NCI-H510A treated with DMSO at 0.1 percent for 48 hours (cell line): ENCODE measurements around the gene RWDD4.
"Not testable (repeated sequence)": the region's sequence is repeated elsewhere in the genome, so short reads cannot be mapped to it uniquely, and the experiment has no call there.

Experiments
- DNase-seq: peaks from one replicate; lab custom pipeline; 2025; lab: John Stamatoyannopoulos, UW

RWDD4 gene

DNA sequence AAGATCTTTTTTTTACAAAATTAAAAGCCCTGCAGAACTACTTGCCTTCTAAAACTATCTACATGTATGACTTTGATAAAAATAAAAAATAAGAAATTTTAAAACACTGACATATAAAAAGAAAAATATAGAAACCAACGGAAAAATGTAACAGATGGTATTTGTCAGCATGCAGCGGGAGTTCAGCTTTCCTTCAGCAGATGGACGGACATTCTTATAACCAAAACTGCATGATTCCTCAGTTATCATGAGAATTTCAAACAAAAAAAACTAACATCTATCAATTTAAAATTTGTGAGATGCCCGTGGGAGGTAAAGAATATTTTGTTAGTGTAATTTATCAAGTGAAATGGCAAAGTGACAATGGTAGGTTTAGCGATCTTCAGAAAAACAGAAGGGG lies 23.2 kb downstream of the RWDD4 start:
- no peak for DNase-seq

DNA sequence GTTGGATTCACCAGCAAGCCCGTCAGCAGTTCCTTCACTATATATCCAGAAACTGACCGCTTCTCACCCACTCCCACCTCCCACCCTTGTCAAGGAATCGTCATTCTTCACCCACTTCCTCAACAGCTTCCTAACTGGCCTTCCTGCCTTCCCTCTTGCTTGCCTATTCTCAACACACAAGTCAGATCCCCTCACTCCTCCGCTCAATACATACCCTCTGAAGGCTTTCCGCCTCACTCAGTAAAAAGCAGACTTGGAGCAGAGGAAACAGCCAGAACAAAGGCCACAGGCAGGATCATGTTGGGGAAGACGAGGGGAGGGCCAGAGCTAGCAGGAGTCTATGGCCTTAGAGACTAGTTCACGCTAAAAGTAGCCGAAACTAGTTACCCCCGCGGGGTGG lies 23.7 kb downstream of the RWDD4 start:
- no peak for DNase-seq

DNA sequence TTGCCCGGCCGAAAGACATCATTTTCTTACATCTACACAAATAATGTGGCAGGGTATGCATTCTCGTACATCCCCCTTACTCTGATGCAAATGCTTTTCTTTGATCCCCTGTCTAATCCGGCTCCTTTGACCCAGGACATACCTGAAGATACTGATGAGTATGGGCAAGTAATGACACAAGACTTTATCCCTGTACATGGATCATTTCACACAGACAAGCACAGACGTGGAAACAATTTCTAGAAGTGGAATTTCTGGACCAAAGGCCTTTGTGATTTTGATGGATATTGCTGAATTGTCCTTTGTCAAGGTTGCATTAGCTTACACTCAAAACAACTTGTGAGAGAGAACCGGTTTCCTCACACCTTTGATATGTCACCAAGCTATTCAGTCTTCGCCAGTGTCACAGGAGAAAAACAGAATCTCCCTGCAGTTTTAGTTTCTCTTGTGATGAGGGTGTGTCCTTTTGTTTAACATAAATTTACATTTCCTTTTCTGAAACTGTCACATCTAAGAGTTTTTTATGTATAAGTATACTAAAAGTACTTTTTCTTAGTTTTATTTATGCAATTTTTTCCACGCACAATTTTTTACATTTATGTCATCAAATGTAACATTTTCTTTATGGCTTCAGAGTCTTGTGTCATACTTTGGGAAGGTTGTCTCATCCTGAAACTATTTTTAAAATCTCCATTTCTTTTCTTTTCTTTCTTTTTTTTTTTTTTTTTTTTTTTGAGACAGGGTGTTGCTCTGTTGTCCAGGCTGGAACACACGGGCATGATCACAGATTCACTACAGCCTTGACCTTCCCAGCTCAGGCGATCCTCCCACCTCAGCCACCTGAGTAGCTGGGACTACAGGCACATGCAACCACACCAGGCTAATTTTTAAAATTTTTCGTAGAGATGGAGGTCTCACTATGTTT lies 25.2 kb downstream of the RWDD4 start:
- DNase-seq, result no peak

GRCh38 chr4:183632689-183633088 lies 26.3 kb downstream of the RWDD4 start:
- no peak for DNase-seq

GRCh38 chr4:183631577-183632198 lies 27.3 kb downstream of the RWDD4 start:
- DNase-seq, result no peak

GRCh38 chr4:183627979-183628588 lies 30.9 kb downstream of the RWDD4 start:
- no peak for DNase-seq

GRCh38 chr4:183627286-183627685 lies 31.7 kb downstream of the RWDD4 start:
- DNase-seq, result not testable (repeated sequence)

DNA sequence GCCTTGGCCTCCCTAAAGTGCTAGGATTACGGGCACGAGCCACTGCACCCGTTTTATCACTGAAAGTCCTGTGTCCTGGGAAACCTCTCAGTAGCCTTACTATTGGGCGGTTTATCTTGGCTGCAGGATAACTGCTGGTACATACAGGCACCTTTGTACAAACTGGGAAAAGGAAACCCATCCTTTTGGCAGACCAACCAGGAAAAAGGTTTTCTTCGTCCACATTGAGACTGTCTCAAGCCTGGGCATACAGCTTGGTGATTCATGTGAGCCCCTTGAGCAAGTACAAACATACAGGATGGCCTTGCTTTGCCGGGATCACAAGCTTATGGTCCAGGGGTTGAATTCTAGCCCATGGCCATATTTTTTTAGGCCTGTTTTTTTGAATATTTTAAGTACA lies 32.8 kb downstream of the RWDD4 start:
- no peak for DNase-seq

- DNase-seq, result no peak
These were observed 34.4 kb downstream of the RWDD4 start for GRCh38 chr4:183624548-183624947.

GRCh38 chr4:183621875-183622274 lies 37.1 kb downstream of the RWDD4 start:
- DNase-seq, result no peak

DNA sequence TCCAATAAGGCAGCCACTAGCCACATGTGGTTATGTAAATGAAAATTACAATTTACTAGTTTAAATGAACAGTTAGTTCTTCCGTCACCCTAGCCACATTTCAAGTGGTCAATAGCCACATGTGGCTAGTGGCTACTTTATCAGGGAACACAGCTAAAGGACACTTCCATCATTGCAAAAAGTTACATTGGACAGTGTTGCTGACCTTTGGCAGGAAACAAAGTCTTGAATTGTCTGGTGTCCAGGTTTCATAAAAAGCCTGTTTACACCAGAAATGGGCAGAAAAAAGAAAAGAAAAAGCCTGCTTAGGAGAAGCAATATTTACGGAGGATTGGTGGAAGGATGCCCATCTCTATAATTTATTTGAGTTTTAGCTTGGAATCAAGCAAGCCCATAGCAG lies 38.6 kb downstream of the RWDD4 start:
- no peak for DNase-seq

DNA sequence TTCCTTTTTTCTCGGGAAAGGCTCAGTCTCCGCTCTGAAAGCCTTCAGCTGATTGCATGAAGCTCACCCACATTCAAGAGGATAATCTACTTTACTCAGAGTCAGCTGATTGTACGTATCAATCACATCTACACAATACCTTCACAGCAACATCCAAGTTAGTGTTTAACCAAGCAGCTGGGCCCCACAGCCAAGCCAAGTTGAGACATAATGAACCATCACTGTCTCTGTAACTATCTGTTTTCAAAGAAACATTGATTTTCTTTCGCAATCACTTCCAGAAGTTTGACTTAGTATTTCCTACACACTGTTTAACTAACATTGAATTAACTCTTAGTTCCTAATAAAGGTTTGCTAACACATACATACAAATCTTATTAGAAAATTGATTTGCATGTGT lies 40.3 kb downstream of the RWDD4 start:
- no peak for DNase-seq

- no peak for DNase-seq
These were observed 41.9 kb downstream of the RWDD4 start for GRCh38 chr4:183617075-183617474.

DNA sequence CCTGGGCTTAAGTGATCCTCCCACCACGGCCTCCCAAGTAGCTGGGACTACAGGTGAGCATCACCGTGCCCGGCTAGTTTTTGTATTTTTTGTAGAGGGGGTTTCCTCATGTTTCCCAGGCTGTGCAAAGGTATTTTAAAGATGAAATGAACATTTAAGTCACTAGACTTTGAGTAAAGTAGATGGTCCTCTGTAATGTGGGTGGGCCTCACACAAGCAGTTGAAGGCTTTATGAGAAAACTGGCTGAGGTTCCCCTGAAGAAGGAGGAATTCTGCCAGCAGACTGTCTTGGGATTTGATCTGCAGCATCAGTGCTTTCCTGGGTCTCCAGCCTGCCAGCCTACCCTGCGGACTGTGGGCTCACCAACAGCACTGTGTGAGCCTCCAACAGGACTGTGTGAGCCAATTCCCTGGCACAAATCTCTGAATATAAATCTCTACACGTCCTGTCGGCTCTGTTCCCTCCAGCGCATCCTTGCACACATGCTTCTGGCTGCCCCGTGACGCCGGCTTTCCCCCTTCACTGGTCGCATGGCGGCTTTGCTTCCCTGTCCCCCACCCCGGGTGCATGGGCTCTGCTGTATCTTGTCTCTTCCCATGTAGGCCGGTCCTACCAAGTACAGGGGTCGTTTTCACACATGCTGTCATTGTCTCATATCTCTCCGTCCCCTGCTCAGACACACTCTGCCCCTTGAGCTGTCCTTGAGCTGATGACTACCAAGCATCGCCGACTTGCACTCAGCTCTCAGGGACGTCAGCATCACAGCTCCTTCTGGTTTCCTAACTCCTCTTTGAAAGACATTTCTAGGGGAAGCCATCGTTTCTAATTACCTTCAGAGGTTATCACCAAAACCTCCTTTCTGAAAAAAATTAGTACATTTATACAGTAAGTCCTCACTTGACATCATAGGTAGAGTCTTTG lies 46.4 kb downstream of the RWDD4 start:
- DNase-seq, result no peak

DNA sequence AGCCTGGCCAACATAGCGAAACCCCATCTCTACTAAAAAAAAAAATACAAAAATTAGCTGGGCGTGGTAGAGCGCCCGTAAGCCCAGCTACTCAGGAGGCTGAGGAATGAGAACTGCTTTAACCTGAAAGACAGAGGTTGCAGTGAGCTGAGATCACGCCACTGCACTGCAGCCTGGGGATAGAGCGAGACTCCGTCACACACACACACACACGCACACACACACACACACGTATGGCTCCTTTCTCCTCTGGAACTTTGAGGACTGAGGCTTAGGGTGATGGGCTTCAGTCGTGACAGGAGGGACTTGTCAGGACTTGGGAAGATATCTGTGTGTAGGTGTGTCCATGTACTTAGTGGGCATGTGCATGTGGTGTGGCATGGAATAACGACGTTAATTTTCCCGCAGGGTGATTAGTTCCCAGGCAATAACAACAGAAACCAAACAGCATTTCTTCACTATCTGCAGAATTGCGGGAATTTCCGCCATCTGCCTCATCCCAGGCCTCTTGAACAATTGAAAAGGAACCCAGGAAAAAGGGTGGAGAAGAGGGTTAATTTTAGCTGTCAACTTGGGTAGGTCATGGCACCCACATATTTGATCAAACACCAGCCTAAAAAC lies 47.7 kb downstream of the RWDD4 start:
- no peak for DNase-seq

GRCh38 chr4:183610613-183611012 lies 48.4 kb downstream of the RWDD4 start:
- DNase-seq, result no peak

DNA sequence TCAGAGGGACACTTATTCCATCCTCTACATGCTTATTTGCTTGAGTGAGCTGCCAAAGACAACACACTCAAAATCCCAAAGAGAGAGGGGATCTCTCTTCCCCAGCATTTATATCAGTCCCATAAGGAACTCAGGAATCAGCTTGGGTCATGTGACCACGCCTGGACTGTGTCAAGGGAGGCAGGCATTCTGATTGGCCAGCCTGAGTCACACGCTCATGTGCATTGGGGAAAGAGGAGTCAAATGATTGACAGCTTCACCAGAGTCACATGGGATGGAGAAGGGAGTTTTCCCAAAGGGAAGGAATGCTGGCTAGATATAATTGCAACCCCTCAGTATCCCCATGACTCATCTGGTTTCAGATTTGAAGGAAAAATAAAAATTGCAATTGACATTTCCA lies 49.0 kb downstream of the RWDD4 start:
- no peak for DNase-seq

DNA sequence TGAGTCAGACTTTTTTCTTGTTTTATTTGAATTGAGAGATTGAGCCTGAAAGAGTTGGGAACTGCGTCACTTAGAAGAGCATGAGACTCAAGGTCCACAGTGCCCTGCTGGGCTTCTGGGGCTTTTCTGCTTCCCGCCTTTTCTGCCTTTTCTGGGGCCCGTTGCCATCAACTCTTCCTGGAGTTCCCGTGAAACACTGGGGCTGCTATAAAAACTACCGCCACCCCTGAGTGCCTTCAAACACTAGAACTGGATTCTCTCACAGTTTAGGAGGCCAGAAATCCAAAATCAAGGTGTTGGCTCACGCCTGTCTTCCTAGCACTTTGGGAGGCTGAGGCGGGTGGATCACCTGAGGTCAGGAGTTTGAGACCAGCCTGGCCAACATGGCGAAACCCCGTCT lies 49.8 kb downstream of the RWDD4 start:
- DNase-seq, result no peak

DNA sequence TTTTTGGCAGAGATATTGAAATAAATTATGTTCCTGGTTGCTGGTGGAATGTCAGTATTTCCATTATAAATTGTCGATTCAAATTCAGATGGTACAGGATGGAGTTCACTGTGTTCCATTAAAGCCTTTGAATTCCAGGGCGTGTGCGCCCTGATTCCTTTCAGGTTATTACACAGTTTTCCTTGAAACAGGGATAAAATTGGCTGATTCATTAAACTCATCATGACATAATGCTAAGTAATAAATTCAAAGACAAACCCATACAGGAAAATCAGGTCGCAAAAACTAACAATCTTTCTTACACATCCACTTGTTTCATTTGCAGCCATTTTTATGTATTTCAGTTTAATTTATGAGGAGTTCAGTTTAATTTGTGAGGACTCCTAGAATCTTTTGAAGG lies 51.1 kb downstream of the RWDD4 start:
- no peak for DNase-seq

DNA sequence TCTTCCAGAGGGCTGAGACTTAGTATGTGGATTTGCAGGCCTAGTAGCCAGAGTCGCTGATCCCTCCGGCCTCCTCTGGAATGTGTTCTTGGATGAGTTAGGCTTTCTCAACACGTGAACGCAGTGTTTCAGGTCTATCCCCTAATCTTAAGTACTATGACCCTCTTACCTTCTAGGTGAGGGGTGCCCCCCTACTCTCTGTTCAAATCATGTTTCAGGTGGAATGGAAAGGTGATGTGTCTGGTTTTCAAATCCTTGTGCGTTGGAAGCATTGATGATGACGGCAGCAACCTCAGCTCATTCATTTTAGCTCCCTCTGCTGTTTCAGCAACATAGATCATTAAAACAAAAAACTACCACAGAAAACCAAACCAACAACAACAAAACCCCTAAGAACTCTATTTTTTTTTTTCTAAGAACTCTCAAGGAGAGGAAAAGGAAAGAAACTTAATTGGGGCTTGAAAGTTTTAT lies 56.4 kb downstream of the RWDD4 start:
- no peak for DNase-seq

DNA sequence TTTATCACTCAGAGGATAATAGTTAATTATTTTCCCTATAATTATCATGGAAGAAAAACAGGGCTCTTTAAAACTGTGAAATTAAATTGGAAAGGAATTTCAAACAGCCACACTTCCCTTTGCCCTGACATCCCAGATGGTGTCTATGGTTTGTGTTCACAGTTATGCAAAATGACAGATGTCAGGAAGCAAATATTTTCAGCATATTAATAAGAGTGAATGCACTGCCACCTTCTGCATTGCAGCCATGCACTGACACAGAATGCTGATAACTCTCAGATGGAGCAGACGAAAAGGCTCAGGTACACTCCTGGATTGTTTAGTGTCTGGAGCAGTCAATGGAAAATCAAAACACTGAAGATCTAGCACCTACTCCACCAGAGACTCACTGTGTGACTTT lies 57.6 kb downstream of the RWDD4 start:
- no peak for DNase-seq
